GM12878 (cell line): ENCODE results near the gene ELAC1. TPM values are rescaled to one million over a fixed set of nuclear protein-coding genes. Genes with fewer than 3 reads are reported as not detected.

Experiments used
- BHLHE40 ChIP-seq, 2 experiments: fragments of 450-650 bp in 1 of 2; IDR thresholded peaks; 2 replicates each; pipeline ENCODE4 v1.6.1; 2011 to 2017; ENCODE audit warnings: low read depth in 2 of 2, borderline replicate concordance in 1 of 2, improper control_type of control experiment in 1 of 2, low read length in 1 of 2, mild to moderate bottlenecking in 1 of 2
- CBFB ChIP-seq: IDR thresholded peaks from 2 replicates; pipeline ENCODE4 v1.6.1; 2016; ENCODE audit warnings: antibody characterized with exemption, low read depth
- CBX3 ChIP-seq: fragments of 200-600 bp; sonication (generic); IDR thresholded peaks from 2 replicates; pipeline ENCODE4 v1.6.1; 2016; ENCODE audit warnings: low read depth, borderline replicate concordance
- CHD4 ChIP-seq: fragments of 200-600 bp; sonication (generic); IDR thresholded peaks from 2 replicates; pipeline ENCODE4 v1.6.1; 2016; ENCODE audit warnings: mild to moderate bottlenecking
- CREM ChIP-seq: IDR thresholded peaks from 2 replicates; pipeline ENCODE4 v1.6.1; 2014; ENCODE audit warnings: antibody characterized with exemption, low read depth
- FOXK2 ChIP-seq: fragments of 450-650 bp; IDR thresholded peaks from 2 replicates; pipeline ENCODE4 v1.6.1; 2017; ENCODE audit warnings: mild to moderate bottlenecking, moderate library complexity
- GATAD2B ChIP-seq: fragments of 450-650 bp; conservative IDR thresholded peaks from 2 replicates; pipeline ENCODE4 v1.6.1; 2017; ENCODE audit warnings: low read depth, mild to moderate bottlenecking, moderate library complexity
- IKZF2 ChIP-seq, 2 experiments: fragments of 450-650 bp; IDR thresholded peaks; 2 replicates each; pipeline ENCODE4 v1.6.1; 2017; ENCODE audit warnings: mild to moderate bottlenecking in 2 of 2, moderate library complexity in 2 of 2
- KAT2A ChIP-seq: conservative IDR thresholded peaks from 2 replicates; pipeline ENCODE4 v1.6.1; 2011; ENCODE audit warnings: low read depth, low read length; ENCODE audit not compliant: control insufficient read depth
- LARP7 ChIP-seq: fragments of 450-650 bp; IDR thresholded peaks from 2 replicates; pipeline ENCODE4 v1.6.1; 2017; ENCODE audit warnings: mild to moderate bottlenecking
- MEF2A ChIP-seq: IDR thresholded peaks from 2 replicates; pipeline ENCODE4 v1.6.1; 2011; ENCODE audit warnings: low read depth, mild to moderate bottlenecking, low read length, moderate library complexity; ENCODE audit not compliant: insufficient read depth
- MTA2 ChIP-seq: fragments of 450-650 bp; IDR thresholded peaks from 2 replicates; pipeline ENCODE4 v1.6.1; 2016; ENCODE audit warnings: low read depth, mild to moderate bottlenecking, moderate library complexity
- MYC ChIP-seq: IDR thresholded peaks from 2 replicates; pipeline ENCODE4 v1.6.1; 2011; ENCODE audit warnings: mild to moderate bottlenecking, low read length, moderate library complexity, inconsistent platforms; ENCODE audit not compliant: insufficient read depth, insufficient replicate concordance, insufficient read length, severe bottlenecking
- NFYA ChIP-seq: IDR thresholded peaks from 2 replicates; pipeline ENCODE4 v1.6.1; 2011; ENCODE audit warnings: low read depth, mild to moderate bottlenecking, low read length, improper control_type of control experiment, borderline replicate concordance
- NRF1 ChIP-seq: conservative IDR thresholded peaks from 2 replicates; pipeline ENCODE4 v1.6.1; 2011; ENCODE audit warnings: mild to moderate bottlenecking, low read depth, low read length, improper control_type of control experiment
- SP1 ChIP-seq: IDR thresholded peaks from one replicate; pipeline ENCODE4 v1.6.1; 2011; ENCODE audit warnings: low read depth, low read length
- SPI1 ChIP-seq: IDR thresholded peaks from 2 replicates; pipeline ENCODE4 v1.6.1; 2011; ENCODE audit warnings: low read depth, mild to moderate bottlenecking, low read length, moderate library complexity, borderline replicate concordance; ENCODE audit not compliant: insufficient read depth
- WRNIP1 ChIP-seq: IDR thresholded peaks from 2 replicates; pipeline ENCODE4 v1.6.1; 2011; ENCODE audit warnings: low read depth, low read length, improper control_type of control experiment, borderline replicate concordance
- ZNF207 ChIP-seq: fragments of 450-650 bp; IDR thresholded peaks from 2 replicates; pipeline ENCODE4 v1.6.1; 2014; ENCODE audit warnings: antibody characterized with exemption, mild to moderate bottlenecking, borderline replicate concordance
- ZSCAN29 ChIP-seq: fragments of 450-650 bp; IDR thresholded peaks from 2 replicates; pipeline ENCODE4 v1.6.1; 2017; ENCODE audit warnings: mild to moderate bottlenecking, moderate library complexity
- polyA plus RNA-seq, 11 experiments: library from polyadenylated mRNA; depleted of rRNA in 4 of 11; unstranded in 6 of 11; stranded (reverse) in 5 of 11; fragments of >200 nt; fragmentation: Nextera tagmentation in 4 of 11; fragmentation: Illumina TruSeq in 1 of 11; extraction: Ambion mirVana in 4 of 11; extraction: Trizol in 1 of 11; gene quantifications; 1 replicate in 1 of 11; 2 replicates in 10 of 11; pipeline versions ENCODE4 v1.2.1 to v1.2.3, GENCODE V29; 2011 to 2016; ENCODE audit warnings: inconsistent platforms in 2 of 11, missing spikeins in 2 of 11, low read depth in 1 of 11
- total RNA-seq, 4 experiments: library from RNA; depleted of rRNA in 3 of 4; stranded (reverse); fragments of >200 nt in 3 of 4; fragmentation: Illumina TruSeq in 1 of 4; extraction: Trizol in 1 of 4; gene quantifications; 2 replicates each; pipeline versions ENCODE4 v1.2.1 to v1.2.3, GENCODE V29; 2013 to 2021
- TF ChIP-seq, protein P1 (sequence below): IDR thresholded peaks from 2 replicates; pipeline ENCODE4 v1.6.1; 2011; ENCODE audit warnings: mild to moderate bottlenecking, low read depth, low read length, moderate library complexity; ENCODE audit not compliant: insufficient replicate concordance
- TF ChIP-seq, protein P2 (sequence below): IDR thresholded peaks from 2 replicates; pipeline ENCODE4 v1.6.1; 2011; ENCODE audit warnings: borderline replicate concordance, low read depth, mild to moderate bottlenecking, moderate library complexity, low read length; ENCODE audit not compliant: insufficient read depth, poor library complexity, severe bottlenecking
- TF ChIP-seq, protein P3 (sequence below): IDR thresholded peaks from 2 replicates; pipeline ENCODE4 v1.6.1; 2012; ENCODE audit warnings: low read depth, low read length, improper control_type of control experiment
- TF ChIP-seq, protein P4 (sequence below): fragments of 450-650 bp; IDR thresholded peaks from 2 replicates; pipeline ENCODE4 v1.6.1; 2017; ENCODE audit warnings: antibody characterized with exemption, mild to moderate bottlenecking, moderate library complexity

ELAC1 gene
- total and polyA plus RNA-seq, 10 of the 15 experiments (the other 5 are each of a cell fraction or from before 2014, with no cell fraction given) = 4.9 to 23.0 (median 9.8) TPM

DNA sequence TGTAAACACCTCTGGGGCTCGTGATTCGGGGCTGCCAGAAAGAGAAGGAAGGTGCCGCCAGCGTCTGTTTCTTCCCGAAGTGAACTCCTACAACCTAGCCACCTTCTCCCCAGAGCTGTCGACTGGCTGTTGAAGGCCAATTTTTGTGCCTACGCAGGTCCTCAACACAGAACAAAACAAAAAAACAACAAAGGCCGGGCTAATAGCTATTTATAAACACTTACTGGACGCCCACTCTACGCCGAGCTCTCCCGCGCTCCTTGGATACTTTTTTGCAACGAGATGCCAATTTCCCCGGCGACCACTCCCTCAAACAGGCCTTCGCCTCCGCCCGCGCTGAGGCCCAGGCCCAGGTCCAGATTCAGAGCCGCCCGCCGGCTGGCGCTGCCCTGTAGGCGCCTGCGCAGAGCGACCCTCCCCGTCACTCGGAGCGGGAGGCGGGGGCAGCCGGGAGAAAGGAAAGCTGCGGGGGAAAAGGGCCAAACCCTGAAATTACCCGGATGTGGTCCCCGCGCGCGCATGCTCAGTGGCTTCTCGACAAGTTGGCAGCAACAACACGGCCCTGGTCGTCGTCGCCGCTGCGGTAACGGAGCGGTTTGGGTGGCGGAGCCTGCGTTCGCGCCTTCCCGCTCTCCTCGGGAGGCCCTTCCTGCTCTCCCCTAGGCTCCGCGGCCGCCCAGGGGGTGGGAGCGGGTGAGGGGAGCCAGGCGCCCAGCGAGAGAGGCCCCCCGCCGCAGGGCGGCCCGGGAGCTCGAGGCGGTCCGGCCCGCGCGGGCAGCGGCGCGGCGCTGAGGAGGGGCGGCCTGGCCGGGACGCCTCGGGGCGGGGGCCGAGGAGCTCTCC is 62.1 kb downstream of the ELAC1 start, which contains the start of gene SMAD4 (continued):
- TF ChIP-seq MYC = peak; percentile 64
- TF ChIP-seq, protein P1, sequence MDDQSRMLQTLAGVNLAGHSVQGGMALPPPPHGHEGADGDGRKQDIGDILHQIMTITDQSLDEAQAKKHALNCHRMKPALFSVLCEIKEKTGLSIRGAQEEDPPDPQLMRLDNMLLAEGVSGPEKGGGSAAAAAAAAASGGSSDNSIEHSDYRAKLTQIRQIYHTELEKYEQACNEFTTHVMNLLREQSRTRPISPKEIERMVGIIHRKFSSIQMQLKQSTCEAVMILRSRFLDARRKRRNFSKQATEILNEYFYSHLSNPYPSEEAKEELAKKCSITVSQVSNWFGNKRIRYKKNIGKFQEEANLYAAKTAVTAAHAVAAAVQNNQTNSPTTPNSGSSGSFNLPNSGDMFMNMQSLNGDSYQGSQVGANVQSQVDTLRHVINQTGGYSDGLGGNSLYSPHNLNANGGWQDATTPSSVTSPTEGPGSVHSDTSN = no peak
- no peak for TF ChIP-seq CBX3
- TF ChIP-seq SPI1 = no peak
- TF ChIP-seq NRF1 = peak; percentile 89
- TF ChIP-seq MTA2 = peak; percentile 21; the same call in 1 of the 2 replicates
- TF ChIP-seq NFYA = no peak
- TF ChIP-seq WRNIP1 = no peak
- peak; percentile 93 for TF ChIP-seq LARP7
- no peak for TF ChIP-seq MEF2A
- TF ChIP-seq ZSCAN29 = peak; percentile 45
- peak in 1 of 2 experiments; percentile 36; a peak in 2 of 4 replicates for TF ChIP-seq BHLHE40 (IDR thresholded peaks at IDR 0.05; ENCODE audit: borderline replicate concordance in 1 of 2, low read depth in 2 of 2, low read length in 1 of 2)
- TF ChIP-seq, protein P2, sequence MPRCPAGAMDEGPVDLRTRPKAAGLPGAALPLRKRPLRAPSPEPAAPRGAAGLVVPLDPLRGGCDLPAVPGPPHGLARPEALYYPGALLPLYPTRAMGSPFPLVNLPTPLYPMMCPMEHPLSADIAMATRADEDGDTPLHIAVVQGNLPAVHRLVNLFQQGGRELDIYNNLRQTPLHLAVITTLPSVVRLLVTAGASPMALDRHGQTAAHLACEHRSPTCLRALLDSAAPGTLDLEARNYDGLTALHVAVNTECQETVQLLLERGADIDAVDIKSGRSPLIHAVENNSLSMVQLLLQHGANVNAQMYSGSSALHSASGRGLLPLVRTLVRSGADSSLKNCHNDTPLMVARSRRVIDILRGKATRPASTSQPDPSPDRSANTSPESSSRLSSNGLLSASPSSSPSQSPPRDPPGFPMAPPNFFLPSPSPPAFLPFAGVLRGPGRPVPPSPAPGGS = no peak
- peak; percentile 96 for TF ChIP-seq GATAD2B
- TF ChIP-seq, protein P3, sequence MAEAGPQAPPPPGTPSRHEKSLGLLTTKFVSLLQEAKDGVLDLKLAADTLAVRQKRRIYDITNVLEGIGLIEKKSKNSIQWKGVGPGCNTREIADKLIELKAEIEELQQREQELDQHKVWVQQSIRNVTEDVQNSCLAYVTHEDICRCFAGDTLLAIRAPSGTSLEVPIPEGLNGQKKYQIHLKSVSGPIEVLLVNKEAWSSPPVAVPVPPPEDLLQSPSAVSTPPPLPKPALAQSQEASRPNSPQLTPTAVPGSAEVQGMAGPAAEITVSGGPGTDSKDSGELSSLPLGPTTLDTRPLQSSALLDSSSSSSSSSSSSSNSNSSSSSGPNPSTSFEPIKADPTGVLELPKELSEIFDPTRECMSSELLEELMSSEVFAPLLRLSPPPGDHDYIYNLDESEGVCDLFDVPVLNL = peak; percentile 57; the same call in 1 of the 2 replicates
- TF ChIP-seq FOXK2 = no peak; the same call in 1 of the 2 replicates
- peak; percentile 92 for TF ChIP-seq CBFB
- TF ChIP-seq ZNF207 = no peak
- TF ChIP-seq SP1 = no peak
- 0 out of 2 replicates have a peak, but pooled peaks have one; percentile 11 for TF ChIP-seq CREM
- TF ChIP-seq IKZF2 (IDR thresholded peaks at IDR 0.05) = peak; percentile 50 to 62
- TF ChIP-seq KAT2A = no peak
- TF ChIP-seq, protein P4, sequence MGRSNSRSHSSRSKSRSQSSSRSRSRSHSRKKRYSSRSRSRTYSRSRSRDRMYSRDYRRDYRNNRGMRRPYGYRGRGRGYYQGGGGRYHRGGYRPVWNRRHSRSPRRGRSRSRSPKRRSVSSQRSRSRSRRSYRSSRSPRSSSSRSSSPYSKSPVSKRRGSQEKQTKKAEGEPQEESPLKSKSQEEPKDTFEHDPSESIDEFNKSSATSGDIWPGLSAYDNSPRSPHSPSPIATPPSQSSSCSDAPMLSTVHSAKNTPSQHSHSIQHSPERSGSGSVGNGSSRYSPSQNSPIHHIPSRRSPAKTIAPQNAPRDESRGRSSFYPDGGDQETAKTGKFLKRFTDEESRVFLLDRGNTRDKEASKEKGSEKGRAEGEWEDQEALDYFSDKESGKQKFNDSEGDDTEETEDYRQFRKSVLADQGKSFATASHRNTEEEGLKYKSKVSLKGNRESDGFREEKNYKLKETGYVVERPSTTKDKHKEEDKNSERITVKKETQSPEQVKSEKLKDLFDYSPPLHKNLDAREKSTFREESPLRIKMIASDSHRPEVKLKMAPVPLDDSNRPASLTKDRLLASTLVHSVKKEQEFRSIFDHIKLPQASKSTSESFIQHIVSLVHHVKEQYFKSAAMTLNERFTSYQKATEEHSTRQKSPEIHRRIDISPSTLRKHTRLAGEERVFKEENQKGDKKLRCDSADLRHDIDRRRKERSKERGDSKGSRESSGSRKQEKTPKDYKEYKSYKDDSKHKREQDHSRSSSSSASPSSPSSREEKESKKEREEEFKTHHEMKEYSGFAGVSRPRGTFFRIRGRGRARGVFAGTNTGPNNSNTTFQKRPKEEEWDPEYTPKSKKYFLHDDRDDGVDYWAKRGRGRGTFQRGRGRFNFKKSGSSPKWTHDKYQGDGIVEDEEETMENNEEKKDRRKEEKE = no peak
- TF ChIP-seq CHD4 = no peak
